H9 (cell line): ENCODE measurements around the gene ESRRA. TPM values are rescaled to one million over a fixed set of nuclear protein-coding genes. Genes with fewer than 3 reads are reported as not detected.

Source experiments
- DNase-seq: peaks from one replicate; pipeline ENCODE4 v3.0.0-alpha.2; 2017
- H2AFZ ChIP-seq: one replicate; pipeline ENCODE4 v1.6.1; 2013; ENCODE audit warnings: mild to moderate bottlenecking, low read length, control low read depth, moderate library complexity
- H2AK5ac ChIP-seq: 2 replicates; pipeline ENCODE4 v1.6.1; 2013; ENCODE audit warnings: low read length, control low read depth, mixed read lengths; ENCODE audit not compliant: insufficient read length
- H2BK120ac ChIP-seq: one replicate; pipeline ENCODE4 v1.6.1; 2013; ENCODE audit warnings: low read depth, mild to moderate bottlenecking, low read length, control low read depth, inconsistent platforms; ENCODE audit not compliant: poor library complexity, severe bottlenecking
- H2BK12ac ChIP-seq: 2 replicates; pipeline ENCODE4 v1.6.1; 2013; ENCODE audit warnings: low read length, control low read depth, mixed read lengths, low read depth; ENCODE audit not compliant: insufficient read length
- H2BK15ac ChIP-seq: 2 replicates; pipeline ENCODE4 v1.6.1; 2013; ENCODE audit warnings: low read depth, low read length, control low read depth
- H2BK20ac ChIP-seq: one replicate; pipeline ENCODE4 v1.6.1; 2013; ENCODE audit warnings: low read depth, mild to moderate bottlenecking, low read length, control low read depth, inconsistent platforms; ENCODE audit not compliant: poor library complexity, severe bottlenecking
- H2BK5ac ChIP-seq: 2 replicates; pipeline ENCODE4 v1.6.1; 2013; ENCODE audit warnings: low read length, control low read depth, mixed read lengths; ENCODE audit not compliant: insufficient read length
- H3K14ac ChIP-seq: 2 replicates; pipeline ENCODE4 v1.6.1; 2013; ENCODE audit warnings: low read length, control low read depth; ENCODE audit not compliant: insufficient read depth
- H3K18ac ChIP-seq: 2 replicates; pipeline ENCODE4 v1.6.1; 2013; ENCODE audit warnings: low read depth, mild to moderate bottlenecking, mixed read lengths, low read length, control low read depth; ENCODE audit not compliant: insufficient read length
- H3K23ac ChIP-seq: 2 replicates; pipeline ENCODE4 v1.6.1; 2013; ENCODE audit warnings: low read length, control low read depth, mixed read lengths, low read depth; ENCODE audit not compliant: insufficient read length
- H3K23me2 ChIP-seq: 2 replicates; pipeline ENCODE4 v1.6.1; 2013; ENCODE audit warnings: low read depth, mild to moderate bottlenecking, mixed read lengths, low read length, control low read depth; ENCODE audit not compliant: insufficient read length, poor library complexity, severe bottlenecking
- H3K27ac ChIP-seq: 2 replicates; pipeline ENCODE4 v1.5.1; 2013; ENCODE audit warnings: low read length, control low read depth, mixed read lengths, low read depth; ENCODE audit not compliant: insufficient read length
- H3K27me3 ChIP-seq: 2 replicates; pipeline ENCODE4 v1.6.1; 2013; ENCODE audit warnings: low read length, control low read depth, inconsistent platforms; ENCODE audit not compliant: insufficient read depth
- H3K4ac ChIP-seq: 2 replicates; pipeline ENCODE4 v1.6.1; 2013; ENCODE audit warnings: low read depth, mild to moderate bottlenecking, control low read depth, inconsistent platforms, low read length, moderate library complexity
- H3K4me1 ChIP-seq: 2 replicates; pipeline ENCODE4 v1.6.1; 2013; ENCODE audit warnings: low read length, control low read depth, inconsistent platforms; ENCODE audit not compliant: insufficient read depth
- H3K4me2 ChIP-seq: 2 replicates; pipeline ENCODE4 v1.6.1; 2013; ENCODE audit warnings: low read length, control low read depth, mixed read lengths; ENCODE audit not compliant: insufficient read length, insufficient read depth
- H3K56ac ChIP-seq: 2 replicates; pipeline ENCODE4 v1.6.1; 2013; ENCODE audit warnings: low read depth, mild to moderate bottlenecking, mixed read lengths, low read length, control low read depth; ENCODE audit not compliant: insufficient read length
- H3K79me1 ChIP-seq: 2 replicates; pipeline ENCODE4 v1.6.1; 2013; ENCODE audit warnings: low read depth, mild to moderate bottlenecking, moderate library complexity, low read length, control low read depth, inconsistent platforms; ENCODE audit not compliant: insufficient read depth, poor library complexity, severe bottlenecking
- H3K79me2 ChIP-seq: 2 replicates; pipeline ENCODE4 v1.6.1; 2013; ENCODE audit warnings: low read length, control low read depth, inconsistent platforms; ENCODE audit not compliant: insufficient read depth
- H3K9ac ChIP-seq: 2 replicates; pipeline ENCODE4 v1.6.1; 2013; ENCODE audit warnings: low read length, control low read depth, mixed read lengths; ENCODE audit not compliant: insufficient read length; ENCODE audit errors: extremely low read depth
- H3K9me3 ChIP-seq: one replicate; pipeline ENCODE4 v1.6.1; 2013; ENCODE audit warnings: low read depth, low read length, inconsistent platforms; ENCODE audit not compliant: control insufficient read depth
- H3T11ph ChIP-seq: one replicate; pipeline ENCODE4 v1.6.1; 2013; ENCODE audit warnings: mild to moderate bottlenecking, low read length, control low read depth, inconsistent platforms
- H4K20me1 ChIP-seq: one replicate; pipeline ENCODE4 v1.6.1; 2013; ENCODE audit not compliant: control insufficient read depth, insufficient read length, insufficient read depth
- H4K5ac ChIP-seq: 2 replicates; pipeline ENCODE4 v1.6.1; 2013; ENCODE audit warnings: low read depth, mild to moderate bottlenecking, mixed read lengths, low read length, control low read depth; ENCODE audit not compliant: insufficient read length
- H4K8ac ChIP-seq: replicated peaks from 2 replicates; pipeline ENCODE4 v1.6.1; 2013; ENCODE audit warnings: low read length, control low read depth, mixed read lengths, low read depth; ENCODE audit not compliant: insufficient read length
- H4K91ac ChIP-seq: 2 replicates; pipeline ENCODE4 v1.6.1; 2013; ENCODE audit warnings: low read depth, mild to moderate bottlenecking, moderate library complexity, mixed read lengths, low read length, control low read depth; ENCODE audit not compliant: insufficient read length
- H3K27ac Mint-ChIP-seq, 3 experiments: 2 replicates in 2 of 3; 3 replicates in 1 of 3; pipeline ENCODE4 v1.8.0; 2020 to 2021; ENCODE audit warnings: mixed read lengths in 3 of 3, mild to moderate bottlenecking in 1 of 3, moderate library complexity in 1 of 3
- H3K27me3 Mint-ChIP-seq: 2 replicates; pipeline ENCODE4 v1.8.0; 2021; ENCODE audit warnings: low read depth, mild to moderate bottlenecking, moderate library complexity, mixed read lengths
- H3K36me3 Mint-ChIP-seq, 3 experiments: 2 replicates in 2 of 3; 3 replicates in 1 of 3; pipeline ENCODE4 v1.8.0; 2020 to 2021; ENCODE audit warnings: low read depth in 3 of 3, mixed read lengths in 3 of 3; ENCODE audit not compliant: insufficient read depth in 1 of 3
- H3K4me1 Mint-ChIP-seq, 2 experiments: 2 replicates each; pipeline ENCODE4 v1.8.0; 2020; ENCODE audit warnings: mixed read lengths in 2 of 2
- H3K4me3 Mint-ChIP-seq, 2 experiments: 2 replicates in 1 of 2; 3 replicates in 1 of 2; pipeline ENCODE4 v1.8.0; 2020 to 2021; ENCODE audit warnings: mild to moderate bottlenecking in 2 of 2, mixed read lengths in 2 of 2, moderate library complexity in 1 of 2
- H3K9me3 Mint-ChIP-seq, 2 experiments: 2 replicates in 1 of 2; 3 replicates in 1 of 2; pipeline ENCODE4 v1.8.0; 2020; ENCODE audit warnings: mild to moderate bottlenecking in 2 of 2, mixed read lengths in 2 of 2, moderate library complexity in 1 of 2
- WGBS: extraction: QIAGEN DNeasy Blood & Tissue Kit; methylation state at CpG from one replicate; pipeline ENCODE4 v1.1.7; 2013; ENCODE audit warnings: missing lambda C conversion rate, low lambda C conversion rate, mixed read lengths; ENCODE audit not compliant: insufficient read length; ENCODE audit errors: extremely low coverage; 5-methylcytosine and 5-hydroxymethylcytosine counted together
- total RNA-seq: library from RNA; stranded (reverse); gene quantifications from 2 replicates; pipeline ENCODE4 v1.2.1, GENCODE V29; 2021
- TF ChIP-seq, protein P1 (sequence below): fragments of 200-600 bp; sonication (generic); conservative IDR thresholded peaks from 3 replicates; pipeline ENCODE4 v1.8.0; 2021; ENCODE audit warnings: antibody characterized with exemption, mild to moderate bottlenecking

The ESRRA gene
- total RNA-seq, 1 experiment from 2014 or later, result 42.3 TPM

DNA sequence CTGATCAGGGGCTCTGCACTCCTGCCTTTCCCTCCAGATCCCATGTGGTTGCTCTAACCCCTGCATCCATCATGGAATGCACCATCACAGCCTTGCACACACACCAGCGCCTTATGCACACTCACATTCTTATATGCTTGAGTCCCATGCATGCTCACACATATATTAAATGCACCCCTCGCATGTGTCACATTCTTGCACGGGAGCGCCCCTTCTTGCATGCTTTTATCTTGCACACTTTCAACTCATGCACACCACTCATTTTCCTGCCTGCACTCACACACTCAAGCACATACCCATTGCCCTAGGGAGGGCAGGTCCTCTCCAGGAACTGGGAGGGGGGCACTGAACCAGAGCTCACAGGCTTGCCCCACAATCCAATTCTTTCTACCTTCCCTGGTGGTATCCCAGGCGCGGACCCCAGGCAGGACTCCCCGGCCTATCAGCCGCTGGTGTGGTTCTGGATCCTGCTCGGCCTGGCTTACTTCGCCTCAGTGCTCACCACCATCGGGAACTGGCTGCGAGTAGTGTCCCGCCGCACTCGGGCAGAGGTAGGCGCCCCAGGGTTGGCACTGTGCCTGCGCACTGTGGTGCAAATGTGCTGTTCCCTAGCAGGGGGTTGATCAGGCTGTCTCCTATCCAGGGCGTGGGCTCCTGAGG is 7.5 kb upstream of the ESRRA start:
- H3K9me3 ChIP-seq, result no peaks in the 10 kb centered on the region
- peaks cover 8 to 23% of the 10 kb centered on the region in 2 experiments; a peak in 3 of 4 replicates for H3K4me1 Mint-ChIP-seq
- peaks cover 0 to 3% of the 10 kb centered on the region in 2 experiments; a peak in 2 of 5 replicates for H3K9me3 Mint-ChIP-seq
- H3K27me3 Mint-ChIP-seq, result peaks cover 98% of the 10 kb centered on the region
- H3K36me3 Mint-ChIP-seq, result peaks cover 0 to 2% (median 0%) of the 10 kb centered on the region in 3 experiments; a peak in 2 of 7 replicates
- TF ChIP-seq, protein P1, sequence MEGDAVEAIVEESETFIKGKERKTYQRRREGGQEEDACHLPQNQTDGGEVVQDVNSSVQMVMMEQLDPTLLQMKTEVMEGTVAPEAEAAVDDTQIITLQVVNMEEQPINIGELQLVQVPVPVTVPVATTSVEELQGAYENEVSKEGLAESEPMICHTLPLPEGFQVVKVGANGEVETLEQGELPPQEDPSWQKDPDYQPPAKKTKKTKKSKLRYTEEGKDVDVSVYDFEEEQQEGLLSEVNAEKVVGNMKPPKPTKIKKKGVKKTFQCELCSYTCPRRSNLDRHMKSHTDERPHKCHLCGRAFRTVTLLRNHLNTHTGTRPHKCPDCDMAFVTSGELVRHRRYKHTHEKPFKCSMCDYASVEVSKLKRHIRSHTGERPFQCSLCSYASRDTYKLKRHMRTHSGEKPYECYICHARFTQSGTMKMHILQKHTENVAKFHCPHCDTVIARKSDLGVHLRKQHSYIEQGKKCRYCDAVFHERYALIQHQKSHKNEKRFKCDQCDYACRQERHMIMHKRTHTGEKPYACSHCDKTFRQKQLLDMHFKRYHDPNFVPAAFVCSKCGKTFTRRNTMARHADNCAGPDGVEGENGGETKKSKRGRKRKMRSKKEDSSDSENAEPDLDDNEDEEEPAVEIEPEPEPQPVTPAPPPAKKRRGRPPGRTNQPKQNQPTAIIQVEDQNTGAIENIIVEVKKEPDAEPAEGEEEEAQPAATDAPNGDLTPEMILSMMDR, result no peak
- no peak overlapping the region for H2BK20ac ChIP-seq
- no peak overlapping the region for H3K4ac ChIP-seq
- no peak overlapping the region for H4K91ac ChIP-seq
- H3K79me1 ChIP-seq, result no peaks in the 10 kb centered on the region
- H2BK12ac ChIP-seq, result no peak overlapping the region
- no peak overlapping the region for H3K23ac ChIP-seq
- no peak overlapping the region for H3K9ac ChIP-seq
- H2BK120ac ChIP-seq, result no peak overlapping the region
- H3K56ac ChIP-seq, result no peak overlapping the region
- no peaks in the 10 kb centered on the region for H4K20me1 ChIP-seq
- no peaks in the 10 kb centered on the region for H3K79me2 ChIP-seq
- H4K5ac ChIP-seq, result no peak overlapping the region
- H3K27me3 ChIP-seq, result peaks cover 74% of the 10 kb centered on the region
- H3K23me2 ChIP-seq, result peaks cover 12% of the 10 kb centered on the region
- H2AFZ ChIP-seq, result no peak overlapping the region
- H2BK5ac ChIP-seq, result no peak overlapping the region
- H3K27ac Mint-ChIP-seq, result no peak overlapping the region; a peak in 1 of 7 replicates
- no peak overlapping the region for H2BK15ac ChIP-seq
- H4K8ac ChIP-seq, result no peak overlapping the region
- H3K14ac ChIP-seq, result no peak overlapping the region
- H3T11ph ChIP-seq, result no peak overlapping the region
- no peak for DNase-seq
- H3K4me1 ChIP-seq, result no peaks in the 10 kb centered on the region
- H2AK5ac ChIP-seq, result no peak overlapping the region
- no peak overlapping the region for H3K27ac ChIP-seq
- H3K4me2 ChIP-seq, result peak overlapping the region; percentile 2
- no peak overlapping the region for H3K18ac ChIP-seq
- WGBS, result no CpG with 5 or more reads among the region's 18 CpGs
- no peak overlapping the region for H3K4me3 Mint-ChIP-seq
